HCT116 (cell line): ENCODE data around the gene PLA2G15. TPM values are rescaled to one million over a fixed set of nuclear protein-coding genes. Genes with fewer than 3 reads are reported as not detected.

Experiments
- ATAC-seq: fragments of 200-7000 bp; cut with Tn5 transposase; 2 replicates; pipeline ENCODE4 v1.9.1; 2020; ENCODE audit warnings: mild to moderate bottlenecking, moderate library complexity
- BruUV-seq: library from RNA; stranded (reverse); fragments of 400-500 nt; replicated peaks from 2 replicates; lab custom pipeline; 2021; lab: Mats Ljungman, UMichigan
- CTCF ChIA-PET: fragments of 300-600 bp; sonication (Branson Sonifier 250); formaldehyde crosslinking; loops from one replicate; lab custom pipeline; 2021; ENCODE audit warnings: antibody characterized with exemption; lab: Charles Lee
- POLR2A ChIA-PET: fragments of 300-600, 350-600 bp; sonication (Branson Sonifier 250); formaldehyde crosslinking; loops from one replicate; lab custom pipeline; 2021; ENCODE audit warnings: antibody characterized with exemption; lab: Charles Lee
- RAD21 ChIA-PET, 2 experiments: fragments of 300-600 bp; sonication (Branson Sonifier 250); formaldehyde crosslinking; loops; one replicate each; lab custom pipeline; 2023; ENCODE audit warnings: low total read pairs in 2 of 2; ENCODE audit not compliant: uncharacterized antibody in 2 of 2, unreplicated experiment in 2 of 2, low non-redundant PET in 1 of 2; lab: Charles Lee
- DNase-seq: peaks from one replicate; pipeline ENCODE4 v3.0.0-alpha.2; 2010; ENCODE audit warnings: low read depth, low spot score
- H2AFZ ChIP-seq: fragments of 200-600 bp; shearing (Covaris generic), sonication (generic); 2 replicates; pipeline ENCODE4 v1.6.1; 2017; ENCODE audit warnings: low read depth, mixed run types, mixed read lengths, antibody characterized with exemption, low read length; ENCODE audit not compliant: poor library complexity, severe bottlenecking
- H3K27ac ChIP-seq: 2 replicates; pipeline ENCODE4 v1.5.1; 2012; ENCODE audit warnings: low read depth, low read length
- H3K27me3 ChIP-seq: fragments of 200-600 bp; sonication (generic); 2 replicates; pipeline ENCODE4 v1.6.1; 2016; ENCODE audit warnings: mixed run types, low read length, mixed read lengths; ENCODE audit not compliant: insufficient read depth
- H3K36me3 ChIP-seq, 2 experiments: fragments of 200-500 bp in 1 of 2; fragments of 200-600 bp in 1 of 2; sonication (Bioruptor generic) in 1 of 2; sonication (generic) in 1 of 2; 2 replicates each; pipeline versions ENCODE4 v1.5.1 to v1.6.1; 2014 to 2016; ENCODE audit warnings: low read length in 2 of 2, inconsistent platforms in 1 of 2, mixed read lengths in 1 of 2, mixed run types in 1 of 2; ENCODE audit not compliant: insufficient read depth in 2 of 2, control insufficient read depth in 1 of 2
- H3K4me1 ChIP-seq, 2 experiments: fragments of 200-600 bp in 1 of 2; sonication (generic) in 1 of 2; 2 replicates each; pipeline versions ENCODE4 v1.5.1 to v1.6.1; 2012 to 2017; ENCODE audit warnings: low read length in 2 of 2, inconsistent platforms in 1 of 2, mild to moderate bottlenecking in 1 of 2, mixed read lengths in 1 of 2, mixed run types in 1 of 2, moderate library complexity in 1 of 2; ENCODE audit not compliant: insufficient read depth in 2 of 2, control insufficient read depth in 1 of 2
- H3K4me2 ChIP-seq: fragments of 200-600 bp; sonication (generic); 2 replicates; pipeline ENCODE4 v1.6.1; 2017; ENCODE audit warnings: mixed run types, low read length, mixed read lengths
- H3K4me3 ChIP-seq, 2 experiments: fragments of 200-600 bp in 1 of 2; sonication (generic) in 1 of 2; replicated peaks in 1 of 2; 2 replicates each; pipeline ENCODE4 v1.5.1; 2011 to 2016; ENCODE audit warnings: low read length in 2 of 2, control low read depth in 1 of 2, low read depth in 1 of 2, mild to moderate bottlenecking in 1 of 2, mixed read lengths in 1 of 2, mixed run types in 1 of 2
- H3K79me2 ChIP-seq: fragments of 200-600 bp; sonication (generic); 2 replicates; pipeline ENCODE4 v1.6.1; 2017; ENCODE audit warnings: mild to moderate bottlenecking, mixed run types, low read length, moderate library complexity, mixed read lengths; ENCODE audit not compliant: insufficient read depth
- H3K9ac ChIP-seq: fragments of 200-600 bp; sonication (generic); 2 replicates; pipeline ENCODE4 v1.6.1; 2016; ENCODE audit warnings: low read length, mixed read lengths
- H3K9me2 ChIP-seq: fragments of 200-600 bp; sonication (generic), shearing (Covaris generic); 2 replicates; pipeline ENCODE4 v1.6.1; 2017; ENCODE audit warnings: mixed run types, mild to moderate bottlenecking, moderate library complexity; ENCODE audit not compliant: insufficient read depth
- H3K9me3 ChIP-seq, 2 experiments: fragments of 200-500 bp in 1 of 2; fragments of 200-600 bp in 1 of 2; sonication (Bioruptor generic) in 1 of 2; sonication (generic) in 1 of 2; 2 replicates each; pipeline ENCODE4 v1.6.1; 2014 to 2017; ENCODE audit warnings: low read length in 2 of 2, mixed read lengths in 2 of 2, inconsistent platforms in 1 of 2, low read depth in 1 of 2, mild to moderate bottlenecking in 1 of 2, mixed run types in 1 of 2, moderate library complexity in 1 of 2; ENCODE audit not compliant: control insufficient read depth in 1 of 2, insufficient read depth in 1 of 2
- H4K20me1 ChIP-seq: fragments of 200-600 bp; sonication (generic), shearing (Covaris generic); 2 replicates; pipeline ENCODE4 v1.6.1; 2017; ENCODE audit warnings: mixed run types, mild to moderate bottlenecking, moderate library complexity; ENCODE audit not compliant: insufficient read depth
- MAX ChIP-seq: IDR thresholded peaks from 2 replicates; pipeline ENCODE4 v1.6.1; 2012
- ZNF274 ChIP-seq: fragments of 200-500 bp; sonication (Bioruptor generic); IDR thresholded peaks from 2 replicates; pipeline ENCODE4 v1.6.1; 2014; ENCODE audit warnings: mild to moderate bottlenecking, low read depth, low read length, inconsistent platforms
- intact Hi-C: fragments of 100-400 bp; cut with micrococcal nuclease; formaldehyde crosslinking; loops from 2 replicates; pipeline ENCODE4 v1.10.0; 2022
- total RNA-seq: library from RNA; stranded (reverse); gene quantifications from one replicate; pipeline ENCODE4 v1.2.1, GENCODE V29; 2021; ENCODE audit not compliant: unreplicated experiment

Gene PLA2G15
- total RNA-seq, 1 experiment from 2014 or later = 7.5 TPM

- TF ChIP-seq MAX = no peak
- ChIA-PET CTCF (no interaction called here), RAD21 (no interaction called here), POLR2A (no interaction called here)
- Histone ChIP-seq H3K36me3 (peaks cover 18 to 49% of the 10 kb centered on the region in 2 experiments; a peak in 3 of 4 replicates), H3K4me1 (peaks cover 23 to 30% of the 10 kb centered on the region in 2 experiments), H4K20me1 (peaks cover 4% of the 10 kb centered on the region; the same call in 1 of the 2 replicates), H3K9ac (no peak overlapping the region), H3K27ac (no peak overlapping the region), H3K27me3 (no peaks in the 10 kb centered on the region), H2AFZ (no peak overlapping the region), H3K4me2 (no peak overlapping the region), H3K4me3 (no peak overlapping the region), H3K79me2 (peaks cover 43% of the 10 kb centered on the region), H3K9me3 (no peaks in the 10 kb centered on the region), H3K9me2 (no peaks in the 10 kb centered on the region)
- ATAC-seq (no peak), DNase-seq (no peak)
- BruUV-seq = no TSS peak
- intact Hi-C loops = loop anchor here (10.0 kb wide), 1 partner anchor 708 kb away; the partner anchor contains the start of gene RIPOR1
Measured at GRCh38 chr16:68232335-68232734, 12.8 kb upstream of the PLA2G15 start.

DNA sequence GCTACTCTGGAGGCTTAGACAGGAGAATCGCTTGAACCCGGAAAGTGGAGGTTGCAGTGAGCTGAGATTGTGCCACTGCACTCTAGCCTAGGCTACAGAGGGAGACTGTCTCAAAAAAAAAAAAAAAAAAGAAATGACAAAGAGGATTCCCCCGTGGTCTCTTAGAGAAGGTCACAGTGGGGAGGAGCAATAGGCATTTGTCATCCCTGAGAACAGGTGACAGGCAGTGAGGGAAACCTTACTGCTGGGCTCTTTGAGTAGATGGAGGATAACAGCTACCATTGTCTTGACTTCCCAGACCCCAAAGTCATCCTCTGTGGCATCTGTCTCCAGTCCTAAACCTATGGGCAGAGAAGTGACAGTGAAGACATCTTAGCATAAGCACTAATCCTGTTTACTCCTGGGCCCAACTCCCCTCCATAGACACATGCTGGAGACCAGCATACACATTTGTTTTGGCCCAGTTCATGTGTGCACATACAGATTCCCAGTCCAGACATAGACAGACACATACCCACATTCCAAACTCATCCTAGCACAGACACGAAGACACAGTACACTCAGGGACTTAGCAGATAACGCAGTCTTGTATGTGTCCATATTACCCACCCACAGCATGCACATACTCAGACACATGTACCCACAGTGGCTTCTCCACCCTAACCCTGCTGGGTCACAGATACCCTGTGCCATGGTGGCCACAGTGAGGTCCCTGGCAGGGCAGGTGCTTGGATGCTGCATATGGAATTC, 11.9 kb upstream of the PLA2G15 start:
- intact Hi-C loops = loop anchor here (10.0 kb wide), 1 partner anchor 708 kb away; the partner anchor contains the start of gene RIPOR1
- ATAC-seq = no peak
- no peak overlapping the region for H2AFZ ChIP-seq
- H3K4me2 ChIP-seq = peak overlapping the region; percentile 97
- no peaks in the 10 kb centered on the region for H3K9me2 ChIP-seq
- peaks cover 43% of the 10 kb centered on the region for H3K79me2 ChIP-seq
- CTCF ChIA-PET = interaction anchor here (0.6 kb wide), 1 partner anchor 9 kb away, joined by 4 read pairs; no protein-coding TSS in a partner anchor
- peaks cover 18 to 42% of the 10 kb centered on the region in 2 experiments; a peak in 3 of 4 replicates for H3K36me3 ChIP-seq
- H3K4me1 ChIP-seq = peaks cover 26 to 36% of the 10 kb centered on the region in 2 experiments
- H3K27me3 ChIP-seq = no peaks in the 10 kb centered on the region
- H3K4me3 ChIP-seq = peak overlapping the region in 1 of 2 experiments; percentile 88; a peak in 2 of 4 replicates
- H3K9me3 ChIP-seq = no peaks in the 10 kb centered on the region
- peaks cover 4% of the 10 kb centered on the region; the same call in 1 of the 2 replicates for H4K20me1 ChIP-seq
- POLR2A ChIA-PET = no interaction called here
- peak overlapping the region; percentile 86; the same call in 1 of the 2 replicates for H3K27ac ChIP-seq
- DNase-seq = no peak
- H3K9ac ChIP-seq = 0 out of 2 replicates have a peak overlapping the region, but pooled peaks have one; percentile 98
- RAD21 ChIA-PET = no interaction called here
- no peak for TF ChIP-seq ZNF274
- TF ChIP-seq, all 23 proteins: peak for 0
- no TSS peak for BruUV-seq
